ENCODE measurements around the gene ARHGAP4. TPM values are rescaled to one million over a fixed set of nuclear protein-coding genes. Genes with fewer than 3 reads are reported as not detected.

ARHGAP4 gene
- total RNA-seq, 2 donors from 2014 or later: 56.0 to 65.0 TPM

- peaks cover 6% of the 10 kb centered on the region for H3K4me1 Mint-ChIP-seq
- Histone ChIP-seq H3K27me3 (ENCODE audit: control insufficient read depth, insufficient read depth, low read length, poor library complexity, severe bottlenecking) (no peaks in the 10 kb centered on the region), H3K4me1 (ENCODE audit: control insufficient read depth, insufficient read depth, low read length) (no peaks in the 10 kb centered on the region), H3K36me3 (ENCODE audit: control insufficient read depth, insufficient read depth, low read length) (peaks cover 4% of the 10 kb centered on the region), H3K27ac (ENCODE audit: low read depth, low read length) (peak overlapping the region; percentile 94), H3K9me3 (ENCODE audit: control insufficient read depth, low read length) (no peaks in the 10 kb centered on the region), H3K9ac (ENCODE audit: extremely low read depth, low read length, poor library complexity, severe bottlenecking) (no peak overlapping the region), H3K4me3 (ENCODE audit: low read length) (no peak overlapping the region)
- TF ChIP-seq CTCF (conservative IDR thresholded peaks at IDR 0.05): no peak
- H3K4me3 Mint-ChIP-seq: peak overlapping the region; percentile 71
- 23% methylated on average over 3 of the region's 4 CpGs; no CpG with 5 or more reads in 1 of the 2 experiments for WGBS, 2 experiments (ENCODE audit: insufficient coverage in 1 of 2, insufficient read length in 1 of 2)
- peaks cover 8% of the 10 kb centered on the region for H3K36me3 Mint-ChIP-seq (ENCODE audit: low read depth)
- DNase-seq: no peak
- H3K27me3 Mint-ChIP-seq (ENCODE audit: insufficient read depth): no peaks in the 10 kb centered on the region
- peaks cover 66% of the 10 kb centered on the region for H3K9me3 Mint-ChIP-seq
- no peak overlapping the region for H3K27ac Mint-ChIP-seq
Observed at GRCh38 chrX:153926552-153926857, 441 bp upstream of the ARHGAP4 start.

GRCh38 chrX:153925387-153925738 lies 701 bp downstream of the ARHGAP4 start:
- Histone ChIP-seq H3K9ac (ENCODE audit: extremely low read depth, low read length, poor library complexity, severe bottlenecking) (no peak overlapping the region), H3K27ac (ENCODE audit: low read depth, low read length) (no peak overlapping the region), H3K4me3 (ENCODE audit: low read length) (peak overlapping the region; percentile 78), H3K36me3 (ENCODE audit: control insufficient read depth, insufficient read depth, low read length) (no peaks in the 10 kb centered on the region), H3K27me3 (ENCODE audit: control insufficient read depth, insufficient read depth, low read length, poor library complexity, severe bottlenecking) (no peaks in the 10 kb centered on the region), H3K4me1 (ENCODE audit: control insufficient read depth, insufficient read depth, low read length) (no peaks in the 10 kb centered on the region), H3K9me3 (ENCODE audit: control insufficient read depth, low read length) (no peaks in the 10 kb centered on the region)
- peaks cover 62% of the 10 kb centered on the region for H3K9me3 Mint-ChIP-seq
- DNase-seq: no peak
- H3K27ac Mint-ChIP-seq: peak overlapping the region; percentile 80
- peaks cover 5% of the 10 kb centered on the region for H3K36me3 Mint-ChIP-seq (ENCODE audit: low read depth)
- TF ChIP-seq CTCF (conservative IDR thresholded peaks at IDR 0.05): no peak
- peak overlapping the region; percentile 71 for H3K4me3 Mint-ChIP-seq
- no peaks in the 10 kb centered on the region for H3K27me3 Mint-ChIP-seq (ENCODE audit: insufficient read depth)
- peaks cover 6% of the 10 kb centered on the region for H3K4me1 Mint-ChIP-seq
- 87% methylated on average over 3 of the region's 4 CpGs; no CpG with 5 or more reads in 1 of the 2 experiments for WGBS, 2 experiments (ENCODE audit: insufficient coverage in 1 of 2, insufficient read length in 1 of 2)

GRCh38 chrX:153924149-153924861 lies 1.8 kb downstream of the ARHGAP4 start:
- Histone ChIP-seq H3K27me3 (ENCODE audit: control insufficient read depth, insufficient read depth, low read length, poor library complexity, severe bottlenecking) (no peaks in the 10 kb centered on the region), H3K27ac (ENCODE audit: low read depth, low read length) (no peak overlapping the region), H3K4me3 (ENCODE audit: low read length) (no peak overlapping the region), H3K4me1 (ENCODE audit: control insufficient read depth, insufficient read depth, low read length) (no peaks in the 10 kb centered on the region), H3K9ac (ENCODE audit: extremely low read depth, low read length, poor library complexity, severe bottlenecking) (no peak overlapping the region), H3K36me3 (ENCODE audit: control insufficient read depth, insufficient read depth, low read length) (no peaks in the 10 kb centered on the region), H3K9me3 (ENCODE audit: control insufficient read depth, low read length) (no peaks in the 10 kb centered on the region)
- 65 to 75% methylated on average over 8 to 14 of the region's 14 CpGs for WGBS, 2 experiments (ENCODE audit: insufficient coverage in 1 of 2, insufficient read length in 1 of 2)
- peaks cover 6% of the 10 kb centered on the region for H3K4me1 Mint-ChIP-seq
- peaks cover 9% of the 10 kb centered on the region for H3K36me3 Mint-ChIP-seq (ENCODE audit: low read depth)
- H3K27me3 Mint-ChIP-seq (ENCODE audit: insufficient read depth): no peaks in the 10 kb centered on the region
- H3K27ac Mint-ChIP-seq: no peak overlapping the region
- peak; percentile 47 for TF ChIP-seq CTCF (conservative IDR thresholded peaks at IDR 0.05)
- H3K9me3 Mint-ChIP-seq: peaks cover 67% of the 10 kb centered on the region
- DNase-seq: no peak
- peak overlapping the region; percentile 71 for H3K4me3 Mint-ChIP-seq
